HG03108 (cell line): Measurements from ENCODE around the gene EPHA3.
"Not testable (repeated sequence)": the region's sequence is repeated elsewhere in the genome, so short reads cannot be mapped to it uniquely, and the experiment has no call there.

Experiments
- ATAC-seq: cut with Tn5 transposase; IDR thresholded peaks from one replicate; pipeline ENCODE4 v1.9.1; 2021; ENCODE audit warnings: moderate library complexity; ENCODE audit not compliant: unreplicated experiment

EPHA3 gene

GRCh38 chr3:89350935-89351334 is 243.5 kb downstream of the EPHA3 start:
- ATAC-seq = not testable (repeated sequence)

- ATAC-seq = no peak
Observed at GRCh38 chr3:89353465-89353864, 246.0 kb downstream of the EPHA3 start.

- no peak for ATAC-seq
Observed at GRCh38 chr3:89358281-89358680, 250.9 kb downstream of the EPHA3 start.

GRCh38 chr3:89360156-89360555 is 252.7 kb downstream of the EPHA3 start:
- no peak for ATAC-seq

GRCh38 chr3:89362496-89362895 is 255.1 kb downstream of the EPHA3 start:
- no peak for ATAC-seq

- no peak for ATAC-seq
Observed at GRCh38 chr3:89363171-89363570, 255.8 kb downstream of the EPHA3 start.

GRCh38 chr3:89364314-89364713 is 256.9 kb downstream of the EPHA3 start:
- ATAC-seq = no peak

- ATAC-seq = no peak
Observed at GRCh38 chr3:89367166-89367565, 259.7 kb downstream of the EPHA3 start.

GRCh38 chr3:89368846-89369245 is 261.4 kb downstream of the EPHA3 start:
- no peak for ATAC-seq

- ATAC-seq = no peak
Observed at GRCh38 chr3:89372456-89372855, 265.0 kb downstream of the EPHA3 start.

GRCh38 chr3:89373434-89373833 is 266.0 kb downstream of the EPHA3 start:
- ATAC-seq = no peak

- no peak for ATAC-seq
Observed at GRCh38 chr3:89375451-89375850, 268.0 kb downstream of the EPHA3 start.

GRCh38 chr3:89380016-89380415 is 272.6 kb downstream of the EPHA3 start:
- no peak for ATAC-seq

GRCh38 chr3:89392991-89393390 is 285.6 kb downstream of the EPHA3 start:
- ATAC-seq = no peak

GRCh38 chr3:89395456-89395855 is 288.0 kb downstream of the EPHA3 start:
- ATAC-seq = no peak

- no peak for ATAC-seq
Observed at GRCh38 chr3:89395996-89396395, 288.6 kb downstream of the EPHA3 start.

GRCh38 chr3:89402051-89402450 is 294.6 kb downstream of the EPHA3 start:
- no peak for ATAC-seq

GRCh38 chr3:89405176-89405575 is 297.8 kb downstream of the EPHA3 start:
- no peak for ATAC-seq

GRCh38 chr3:89405593-89405992 is 298.2 kb downstream of the EPHA3 start:
- no peak for ATAC-seq

GRCh38 chr3:89411201-89411600 is 303.8 kb downstream of the EPHA3 start:
- ATAC-seq = no peak

- no peak for ATAC-seq
Observed at GRCh38 chr3:89414270-89414669, 306.8 kb downstream of the EPHA3 start.

GRCh38 chr3:89419647-89420241 is 312.3 kb downstream of the EPHA3 start:
- ATAC-seq = no peak

GRCh38 chr3:89426060-89426459 is 318.6 kb downstream of the EPHA3 start:
- no peak for ATAC-seq
